HepG2 (cell line): Measurements from ENCODE around the gene ITGA2. TPM values are rescaled to one million over a fixed set of nuclear protein-coding genes. Genes with fewer than 3 reads are reported as not detected.
A peak's percentile ranks its signal among the peaks of the same experiment; 100 is the strongest.

ENCODE experiments used
- AGO2 ChIP-seq: fragments of 200-400 bp; formaldehyde crosslinking; optimal IDR thresholded peaks from 2 replicates; pipeline ENCODE3; 2017; ENCODE audit warnings: mild to moderate bottlenecking, low read depth, low read length, moderate library complexity
- ATRX ChIP-seq: sonication (generic); formaldehyde crosslinking; IDR thresholded peaks from 2 replicates; pipeline ENCODE4 v1.4.0; 2020; ENCODE audit warnings: missing genetic modification reagents, borderline replicate concordance
- GZF1 ChIP-seq: sonication (generic); formaldehyde crosslinking; IDR thresholded peaks from 2 replicates; pipeline ENCODE4 v1.5.1; 2020; ENCODE audit warnings: mild to moderate bottlenecking, missing genetic modification reagents
- HNRNPL ChIP-seq: fragments of 200-400 bp; formaldehyde crosslinking; IDR thresholded peaks from 2 replicates; pipeline ENCODE4 v1.6.1; 2017; ENCODE audit warnings: mild to moderate bottlenecking, low read depth, low read length
- HOXA9 ChIP-seq: sonication (generic); formaldehyde crosslinking; IDR thresholded peaks from 2 replicates; pipeline ENCODE4 v1.8.1; 2022; ENCODE audit warnings: missing genetic modification reagents, mild to moderate bottlenecking, moderate library complexity, borderline replicate concordance
- IRF9 ChIP-seq: sonication (generic); formaldehyde crosslinking; IDR thresholded peaks from 2 replicates; pipeline ENCODE4 v1.8.0; 2022; ENCODE audit warnings: missing genetic modification reagents, mild to moderate bottlenecking, borderline replicate concordance
- PCBP1 ChIP-seq: fragments of 200-400 bp; formaldehyde crosslinking; IDR thresholded peaks from 2 replicates; pipeline ENCODE4 v1.6.1; 2017; ENCODE audit warnings: mild to moderate bottlenecking, low read depth, low read length, borderline replicate concordance
- PHF20 ChIP-seq: sonication (generic); formaldehyde crosslinking; IDR thresholded peaks from 2 replicates; pipeline ENCODE4 v1.5.0; 2020; ENCODE audit warnings: mild to moderate bottlenecking, missing genetic modification reagents
- RFX5 ChIP-seq: IDR thresholded peaks from 2 replicates; pipeline ENCODE4 v1.6.1; 2011; ENCODE audit warnings: low read depth, low read length, improper control_type of control experiment
- SETDB1 ChIP-seq: sonication (generic); formaldehyde crosslinking; IDR thresholded peaks from 2 replicates; pipeline ENCODE4 v1.5.1; 2020; ENCODE audit warnings: missing genetic modification reagents, mild to moderate bottlenecking, borderline replicate concordance
- SYNCRIP ChIP-seq: fragments of 200-400 bp; formaldehyde crosslinking; IDR thresholded peaks from 2 replicates; pipeline ENCODE4 v1.6.1; 2018; ENCODE audit warnings: mild to moderate bottlenecking, low read depth, low read length; ENCODE audit not compliant: insufficient read depth
- TRIM22 ChIP-seq: fragments of 450-650 bp; IDR thresholded peaks from 2 replicates; pipeline ENCODE4 v1.6.1; 2017
- ZC3H4 ChIP-seq: sonication (generic); formaldehyde crosslinking; IDR thresholded peaks from 2 replicates; pipeline ENCODE4 v1.4.0; 2020; ENCODE audit warnings: missing genetic modification reagents, borderline replicate concordance
- ZEB1 ChIP-seq: IDR thresholded peaks from 2 replicates; pipeline ENCODE4 v1.6.1; 2012; ENCODE audit warnings: mild to moderate bottlenecking, low read depth, inconsistent platforms; ENCODE audit not compliant: insufficient replicate concordance
- ZNF160 ChIP-seq: sonication (generic); formaldehyde crosslinking; IDR thresholded peaks from 2 replicates; pipeline ENCODE4 v1.8.0; 2022; ENCODE audit warnings: mild to moderate bottlenecking, inconsistent platforms, missing genetic modification reagents
- ZNF430 ChIP-seq: sonication (generic); formaldehyde crosslinking; IDR thresholded peaks from 2 replicates; pipeline ENCODE4 v1.9.0; 2021; ENCODE audit warnings: mild to moderate bottlenecking, missing genetic modification reagents
- ZNF496 ChIP-seq: sonication (generic); formaldehyde crosslinking; IDR thresholded peaks from 2 replicates; pipeline ENCODE4 v1.8.1; 2023; ENCODE audit warnings: mild to moderate bottlenecking, moderate library complexity, missing genetic modification reagents; ENCODE audit not compliant: insufficient replicate concordance
- ZNF546 ChIP-seq: sonication (generic); formaldehyde crosslinking; conservative IDR thresholded peaks from 2 replicates; pipeline ENCODE4 v1.8.1; 2023; ENCODE audit warnings: mild to moderate bottlenecking, missing genetic modification reagents
- ZNF616 ChIP-seq: sonication (generic); formaldehyde crosslinking; IDR thresholded peaks from 2 replicates; pipeline ENCODE4 v1.5.0; 2020; ENCODE audit warnings: low read depth, mild to moderate bottlenecking, missing genetic modification reagents
- ZNF841 ChIP-seq: sonication (generic); formaldehyde crosslinking; IDR thresholded peaks from 2 replicates; pipeline ENCODE4 v1.8.1; 2023; ENCODE audit warnings: missing genetic modification reagents, borderline replicate concordance
- polyA plus RNA-seq, 8 experiments: library from polyadenylated mRNA; depleted of rRNA in 3 of 8; stranded (reverse) in 7 of 8; unstranded in 1 of 8; fragments of >200 nt; fragmentation: Illumina TruSeq in 4 of 8; extraction: Trizol in 4 of 8; gene quantifications; 2 replicates each; pipeline versions ENCODE4 v1.2.1 to v1.2.3, GENCODE V29; 2011 to 2016; ENCODE audit warnings: low read depth in 4 of 8, missing spikeins in 1 of 8, mixed read lengths in 1 of 8; ENCODE audit not compliant: insufficient read depth in 1 of 8
- total RNA-seq, 5 experiments: library from RNA; depleted of rRNA; stranded (reverse); fragments of >200 nt; fragmentation: Illumina TruSeq; extraction: Trizol; gene quantifications; 2 replicates each; pipeline ENCODE4 v1.2.3, GENCODE V29; 2016; ENCODE audit warnings: low read depth in 1 of 5
- TF ChIP-seq, protein P1 (sequence below): sonication (generic); formaldehyde crosslinking; conservative IDR thresholded peaks from 2 replicates; pipeline ENCODE4 v1.4.0; 2020; ENCODE audit warnings: missing genetic modification reagents
- TF ChIP-seq, protein P2 (sequence below): sonication (generic); formaldehyde crosslinking; IDR thresholded peaks from 2 replicates; pipeline ENCODE4 v1.5.1; 2020; ENCODE audit warnings: missing genetic modification reagents, mild to moderate bottlenecking, borderline replicate concordance

ITGA2 gene
- total and polyA plus RNA-seq, 2 of the 13 experiments (the other 11 are each of a cell fraction or from before 2014, with no cell fraction given) = 15.8 to 58.3 TPM

- TF ChIP-seq, protein P1, sequence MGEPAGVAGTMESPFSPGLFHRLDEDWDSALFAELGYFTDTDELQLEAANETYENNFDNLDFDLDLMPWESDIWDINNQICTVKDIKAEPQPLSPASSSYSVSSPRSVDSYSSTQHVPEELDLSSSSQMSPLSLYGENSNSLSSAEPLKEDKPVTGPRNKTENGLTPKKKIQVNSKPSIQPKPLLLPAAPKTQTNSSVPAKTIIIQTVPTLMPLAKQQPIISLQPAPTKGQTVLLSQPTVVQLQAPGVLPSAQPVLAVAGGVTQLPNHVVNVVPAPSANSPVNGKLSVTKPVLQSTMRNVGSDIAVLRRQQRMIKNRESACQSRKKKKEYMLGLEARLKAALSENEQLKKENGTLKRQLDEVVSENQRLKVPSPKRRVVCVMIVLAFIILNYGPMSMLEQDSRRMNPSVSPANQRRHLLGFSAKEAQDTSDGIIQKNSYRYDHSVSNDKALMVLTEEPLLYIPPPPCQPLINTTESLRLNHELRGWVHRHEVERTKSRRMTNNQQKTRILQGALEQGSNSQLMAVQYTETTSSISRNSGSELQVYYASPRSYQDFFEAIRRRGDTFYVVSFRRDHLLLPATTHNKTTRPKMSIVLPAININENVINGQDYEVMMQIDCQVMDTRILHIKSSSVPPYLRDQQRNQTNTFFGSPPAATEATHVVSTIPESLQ (CRISPR knock-in tag) = peak; percentile 31; the same call in 1 of the 2 replicates
- TF ChIP-seq, protein P2, sequence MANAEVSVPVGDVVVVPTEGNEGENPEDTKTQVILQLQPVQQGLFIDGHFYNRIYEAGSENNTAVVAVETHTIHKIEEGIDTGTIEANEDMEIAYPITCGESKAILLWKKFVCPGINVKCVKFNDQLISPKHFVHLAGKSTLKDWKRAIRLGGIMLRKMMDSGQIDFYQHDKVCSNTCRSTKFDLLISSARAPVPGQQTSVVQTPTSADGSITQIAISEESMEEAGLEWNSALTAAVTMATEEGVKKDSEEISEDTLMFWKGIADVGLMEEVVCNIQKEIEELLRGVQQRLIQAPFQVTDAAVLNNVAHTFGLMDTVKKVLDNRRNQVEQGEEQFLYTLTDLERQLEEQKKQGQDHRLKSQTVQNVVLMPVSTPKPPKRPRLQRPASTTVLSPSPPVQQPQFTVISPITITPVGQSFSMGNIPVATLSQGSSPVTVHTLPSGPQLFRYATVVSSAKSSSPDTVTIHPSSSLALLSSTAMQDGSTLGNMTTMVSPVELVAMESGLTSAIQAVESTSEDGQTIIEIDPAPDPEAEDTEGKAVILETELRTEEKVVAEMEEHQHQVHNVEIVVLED (CRISPR knock-in tag) = peak; percentile 75
- no peak; the same call in 1 of the 2 replicates for TF ChIP-seq IRF9 (CRISPR knock-in tag)
- TF ChIP-seq ZNF616 (CRISPR knock-in tag) = no peak
- no peak for TF ChIP-seq ATRX (CRISPR knock-in tag)
- peak; percentile 54; the same call in 1 of the 2 replicates for TF ChIP-seq PHF20 (CRISPR knock-in tag)
- no peak for TF ChIP-seq SYNCRIP
- peak; percentile 28; the same call in 1 of the 2 replicates for TF ChIP-seq ZNF430 (CRISPR knock-in tag)
- TF ChIP-seq RFX5 = 0 out of 2 replicates have a peak, but pooled peaks have one; percentile 11
- TF ChIP-seq ZEB1 = no peak
- TF ChIP-seq ZNF496 (CRISPR knock-in tag) = no peak
- TF ChIP-seq ZNF546 = 0 out of 2 replicates have a peak, but pooled peaks have one; percentile 64
- TF ChIP-seq ZNF841 = no peak; the same call in 1 of the 2 replicates
- 0 out of 2 replicates have a peak, but pooled peaks have one; percentile 53 for TF ChIP-seq HNRNPL
- TF ChIP-seq ZC3H4 (CRISPR knock-in tag) = 0 out of 2 replicates have a peak, but pooled peaks have one; percentile 13
- TF ChIP-seq SETDB1 (CRISPR knock-in tag) = no peak
- TF ChIP-seq TRIM22 = no peak
- 0 out of 2 replicates have a peak, but pooled peaks have one; percentile 32 for TF ChIP-seq ZNF160 (CRISPR knock-in tag)
- peak; percentile 51; the same call in 1 of the 2 replicates for TF ChIP-seq GZF1
- no peak for TF ChIP-seq PCBP1
- no peak for TF ChIP-seq AGO2
- no peak for TF ChIP-seq HOXA9 (CRISPR knock-in tag)
These were observed 120.4 kb downstream of the ITGA2 start, which contains the start of gene MOCS2 (continued) for GRCh38 chr5:53109443-53110127.
